ENCODE results near the gene USP12. TPM values are rescaled to one million over a fixed set of nuclear protein-coding genes. Genes with fewer than 3 reads are reported as not detected.

USP12 gene
- total RNA-seq, 1 experiment from 2014 or later: 36.2 TPM

DNA sequence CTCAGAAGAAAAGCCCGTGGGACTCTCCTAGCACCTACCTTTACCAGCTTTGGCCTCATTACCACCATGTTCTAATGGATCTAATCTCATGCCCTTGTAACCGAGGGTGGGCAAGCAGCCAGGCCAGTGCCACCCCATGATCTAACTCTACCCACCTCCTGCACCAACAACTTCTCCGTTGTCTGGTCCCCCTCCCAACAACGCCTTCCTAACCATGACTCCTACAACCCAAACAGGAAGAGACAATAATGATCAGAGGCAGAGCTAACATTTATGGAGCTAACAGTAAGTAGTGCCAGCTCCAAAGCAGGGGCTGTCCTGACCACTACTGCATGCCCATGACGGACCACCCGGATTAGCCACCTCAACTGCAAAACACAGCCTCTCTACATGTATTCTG, 3.5 kb downstream of the USP12 start:
- Mint-ChIP-seq H3K4me3 (ENCODE audit: unreplicated experiment) (no peak overlapping the region), H3K4me1 (ENCODE audit: low read depth, unreplicated experiment) (peaks cover 21% of the 10 kb centered on the region), H3K36me3 (ENCODE audit: insufficient read depth, unreplicated experiment) (no peaks in the 10 kb centered on the region), H3K27me3 (ENCODE audit: insufficient read depth, unreplicated experiment) (no peaks in the 10 kb centered on the region), H3K9me3 (ENCODE audit: unreplicated experiment) (no peaks in the 10 kb centered on the region), H3K27ac (ENCODE audit: unreplicated experiment) (no peak overlapping the region)
- Histone ChIP-seq H3K4me1 (peaks cover 13% of the 10 kb centered on the region), H3K4me3 (ENCODE audit: low read depth, low read length) (no peak overlapping the region), H3K9me3 (no peaks in the 10 kb centered on the region), H3K36me3 (ENCODE audit: control insufficient read depth, insufficient read depth, low read length) (no peaks in the 10 kb centered on the region), H3K27me3 (replicated peaks; ENCODE audit: control insufficient read depth, insufficient read depth, low read length) (no peaks in the 10 kb centered on the region)
- POLR2A ChIA-PET: no interaction called here
- TF ChIP-seq, protein P1, sequence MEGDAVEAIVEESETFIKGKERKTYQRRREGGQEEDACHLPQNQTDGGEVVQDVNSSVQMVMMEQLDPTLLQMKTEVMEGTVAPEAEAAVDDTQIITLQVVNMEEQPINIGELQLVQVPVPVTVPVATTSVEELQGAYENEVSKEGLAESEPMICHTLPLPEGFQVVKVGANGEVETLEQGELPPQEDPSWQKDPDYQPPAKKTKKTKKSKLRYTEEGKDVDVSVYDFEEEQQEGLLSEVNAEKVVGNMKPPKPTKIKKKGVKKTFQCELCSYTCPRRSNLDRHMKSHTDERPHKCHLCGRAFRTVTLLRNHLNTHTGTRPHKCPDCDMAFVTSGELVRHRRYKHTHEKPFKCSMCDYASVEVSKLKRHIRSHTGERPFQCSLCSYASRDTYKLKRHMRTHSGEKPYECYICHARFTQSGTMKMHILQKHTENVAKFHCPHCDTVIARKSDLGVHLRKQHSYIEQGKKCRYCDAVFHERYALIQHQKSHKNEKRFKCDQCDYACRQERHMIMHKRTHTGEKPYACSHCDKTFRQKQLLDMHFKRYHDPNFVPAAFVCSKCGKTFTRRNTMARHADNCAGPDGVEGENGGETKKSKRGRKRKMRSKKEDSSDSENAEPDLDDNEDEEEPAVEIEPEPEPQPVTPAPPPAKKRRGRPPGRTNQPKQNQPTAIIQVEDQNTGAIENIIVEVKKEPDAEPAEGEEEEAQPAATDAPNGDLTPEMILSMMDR (IDR thresholded peaks at IDR 0.05; ENCODE audit: insufficient read depth in 1 of 2, low read depth in 1 of 2, low read length in 1 of 2, severe bottlenecking in 1 of 2, unreplicated experiment in 1 of 2): no peak
- BruUV-seq (replicated peaks): no TSS peak
- DNase-seq: no peak
- intact Hi-C loops (cut with micrococcal nuclease; ENCODE audit: unreplicated experiment): no loop called here
- CTCF ChIA-PET: no interaction called here

DNA sequence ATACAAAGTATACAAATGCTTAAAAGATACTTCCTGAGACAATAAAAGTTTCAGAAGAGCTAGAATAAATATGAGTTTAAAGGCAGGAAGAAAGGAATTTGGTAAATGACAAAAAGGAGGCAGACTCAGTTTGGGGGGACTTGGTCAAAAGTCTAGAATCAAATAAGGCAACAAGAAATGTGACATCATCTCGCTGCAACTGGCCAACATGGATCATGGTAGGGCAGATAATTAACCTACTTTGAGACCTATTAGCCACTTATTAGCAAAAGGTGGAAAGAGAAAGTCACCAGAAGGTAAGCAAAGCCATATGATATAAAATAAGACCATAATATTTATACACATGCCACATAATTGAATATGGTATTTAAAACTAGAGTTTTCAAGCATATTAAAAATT, 5.3 kb downstream of the USP12 start:
- H3K36me3 Mint-ChIP-seq (ENCODE audit: insufficient read depth, unreplicated experiment): no peaks in the 10 kb centered on the region
- CTCF ChIA-PET: no interaction called here
- H3K4me3 ChIP-seq (ENCODE audit: low read depth, low read length): no peak overlapping the region
- peaks cover 14% of the 10 kb centered on the region for H3K4me1 Mint-ChIP-seq (ENCODE audit: low read depth, unreplicated experiment)
- POLR2A ChIA-PET: no interaction called here
- DNase-seq: no peak
- no peaks in the 10 kb centered on the region for H3K9me3 ChIP-seq
- no peak overlapping the region for H3K4me3 Mint-ChIP-seq (ENCODE audit: unreplicated experiment)
- intact Hi-C loops (cut with micrococcal nuclease; ENCODE audit: unreplicated experiment): no loop called here
- BruUV-seq (replicated peaks): no TSS peak
- no peaks in the 10 kb centered on the region for H3K27me3 Mint-ChIP-seq (ENCODE audit: insufficient read depth, unreplicated experiment)
- H3K4me1 ChIP-seq: peaks cover 13% of the 10 kb centered on the region
- TF ChIP-seq, protein P1 (IDR thresholded peaks at IDR 0.05; ENCODE audit: insufficient read depth in 1 of 2, low read depth in 1 of 2, low read length in 1 of 2, severe bottlenecking in 1 of 2, unreplicated experiment in 1 of 2): no peak
- no peaks in the 10 kb centered on the region for H3K36me3 ChIP-seq (ENCODE audit: control insufficient read depth, insufficient read depth, low read length)
- no peaks in the 10 kb centered on the region for H3K9me3 Mint-ChIP-seq (ENCODE audit: unreplicated experiment)
- H3K27ac Mint-ChIP-seq (ENCODE audit: unreplicated experiment): no peak overlapping the region
- no peaks in the 10 kb centered on the region for H3K27me3 ChIP-seq (replicated peaks; ENCODE audit: control insufficient read depth, insufficient read depth, low read length)

DNA sequence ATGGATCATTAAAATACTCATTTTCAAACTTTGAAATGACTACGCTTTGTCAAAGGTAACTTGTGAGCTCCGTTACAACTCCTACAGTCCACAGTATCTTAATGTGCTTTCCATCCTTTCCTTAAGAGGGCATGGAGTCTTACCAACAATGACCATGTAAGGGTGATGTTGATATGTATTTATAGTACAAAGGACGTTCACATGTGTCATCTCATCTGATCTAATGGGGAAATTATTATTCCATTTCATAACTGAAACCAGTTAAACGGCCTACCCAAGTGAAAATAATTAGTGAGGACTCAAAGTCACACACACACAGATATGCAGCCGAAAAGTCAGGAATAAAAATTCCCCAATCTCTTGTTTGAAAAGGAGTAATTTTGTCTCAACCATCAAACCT, 9.6 kb downstream of the USP12 start:
- H3K27me3 Mint-ChIP-seq (ENCODE audit: insufficient read depth, unreplicated experiment): no peaks in the 10 kb centered on the region
- POLR2A ChIA-PET: no interaction called here
- Histone ChIP-seq H3K27me3 (replicated peaks; ENCODE audit: control insufficient read depth, insufficient read depth, low read length) (no peaks in the 10 kb centered on the region), H3K4me3 (ENCODE audit: low read depth, low read length) (no peak overlapping the region), H3K9me3 (no peaks in the 10 kb centered on the region), H3K4me1 (no peaks in the 10 kb centered on the region), H3K36me3 (ENCODE audit: control insufficient read depth, insufficient read depth, low read length) (no peaks in the 10 kb centered on the region; the same call in 1 of the 2 replicates)
- TF ChIP-seq, protein P1 (IDR thresholded peaks at IDR 0.05; ENCODE audit: insufficient read depth in 1 of 2, low read depth in 1 of 2, low read length in 1 of 2, severe bottlenecking in 1 of 2, unreplicated experiment in 1 of 2): no peak
- H3K27ac Mint-ChIP-seq (ENCODE audit: unreplicated experiment): no peak overlapping the region
- no peak for DNase-seq
- no peak overlapping the region for H3K4me3 Mint-ChIP-seq (ENCODE audit: unreplicated experiment)
- peaks cover 15% of the 10 kb centered on the region for H3K4me1 Mint-ChIP-seq (ENCODE audit: low read depth, unreplicated experiment)
- no peaks in the 10 kb centered on the region for H3K36me3 Mint-ChIP-seq (ENCODE audit: insufficient read depth, unreplicated experiment)
- peaks cover 24% of the 10 kb centered on the region for H3K9me3 Mint-ChIP-seq (ENCODE audit: unreplicated experiment)
- no TSS peak for BruUV-seq (replicated peaks)
- CTCF ChIA-PET: no interaction called here
- intact Hi-C loops (cut with micrococcal nuclease; ENCODE audit: unreplicated experiment): no loop called here
